Lung (tissue), 12 donors: ENCODE measurements around the gene TBRG4. TPM values are rescaled to one million over a fixed set of nuclear protein-coding genes. Genes with fewer than 3 reads are reported as not detected.

Source experiments
- ATAC-seq: fragments of 200-7000 bp; cut with Tn5 transposase; one replicate; pipeline ENCODE4 v1.9.1; 2020; ENCODE audit warnings: moderate number of reproducible peaks; ENCODE audit not compliant: insufficient read depth, low FRiP score
- DNase-seq, 3 donors: peaks; one replicate each; pipeline ENCODE4 v3.0.0-alpha.2; 2013 to 2017
- H3K27ac ChIP-seq, 2 donors: one replicate each; pipeline ENCODE4 v1.5.1; 2013; ENCODE audit warnings: mild to moderate bottlenecking in 2 of 2, moderate library complexity in 2 of 2, control low read depth in 1 of 2, inconsistent platforms in 1 of 2, low read depth in 1 of 2, low read length in 1 of 2
- H3K27me3 ChIP-seq, 3 donors: one replicate each; pipeline ENCODE4 v1.5.1; 2013; ENCODE audit warnings: low read length in 2 of 3; ENCODE audit not compliant: control insufficient read depth in 3 of 3, insufficient read depth in 3 of 3
- H3K36me3 ChIP-seq, 4 donors: one replicate each; pipeline ENCODE4 v1.5.1; 2013; ENCODE audit warnings: low read length in 4 of 4, mild to moderate bottlenecking in 1 of 4, moderate library complexity in 1 of 4; ENCODE audit not compliant: control insufficient read depth in 4 of 4, insufficient read depth in 4 of 4
- H3K4me1 ChIP-seq, 5 donors: one replicate each; pipeline ENCODE4 v1.5.1; 2013; ENCODE audit warnings: low read length in 5 of 5, mild to moderate bottlenecking in 2 of 5, moderate library complexity in 1 of 5; ENCODE audit not compliant: control insufficient read depth in 5 of 5, insufficient read depth in 5 of 5
- H3K4me3 ChIP-seq: one replicate; pipeline ENCODE4 v1.5.1; 2013; ENCODE audit warnings: mild to moderate bottlenecking, control low read depth, moderate library complexity
- H3K9ac ChIP-seq, 2 donors: one replicate each; pipeline ENCODE4 v1.5.1; 2013; ENCODE audit warnings: low read length in 2 of 2, control low read depth in 1 of 2; ENCODE audit not compliant: insufficient read depth in 1 of 2
- H3K9me3 ChIP-seq, 4 donors: one replicate each; pipeline ENCODE4 v1.5.1; 2013; ENCODE audit warnings: low read length in 3 of 4, mild to moderate bottlenecking in 1 of 4, moderate library complexity in 1 of 4; ENCODE audit not compliant: control insufficient read depth in 4 of 4, insufficient read depth in 3 of 4
- WGBS, 2 donors: extraction: QIAGEN DNeasy Blood & Tissue Kit; methylation state at CpG; one replicate each; pipeline ENCODE4 v1.1.7; 2013; 5-methylcytosine and 5-hydroxymethylcytosine counted together
- polyA plus RNA-seq, 2 donors: library from polyadenylated mRNA; stranded (reverse); fragments of 200-250 nt; gene quantifications; one replicate each; pipeline ENCODE4 v1.2.1, GENCODE V29; 2013
- total RNA-seq, 2 donors: library from RNA; depleted of rRNA in 1 of 2; stranded (reverse); fragments of >200 nt in 1 of 2; gene quantifications; one replicate each; pipeline ENCODE4 v1.2.1, GENCODE V29; 2014 to 2021
- TF ChIP-seq, protein P1 (sequence below): IDR thresholded peaks from 2 replicates; pipeline ENCODE4 v1.5.1; 2012; ENCODE audit warnings: mild to moderate bottlenecking; ENCODE audit errors: control extremely low read depth, extremely low read depth
- donor health status: control.
- donor health status: control.
- donor health status: Bipolar disorder and iron deficiency.
- donor health status: healthy.
- donor health status: DM: yes; HTN: yes; CAD: no.

TBRG4 gene
- total and polyA plus RNA-seq, 4 donors, result 32.2 to 65.6 (median 46.9) TPM

DNA sequence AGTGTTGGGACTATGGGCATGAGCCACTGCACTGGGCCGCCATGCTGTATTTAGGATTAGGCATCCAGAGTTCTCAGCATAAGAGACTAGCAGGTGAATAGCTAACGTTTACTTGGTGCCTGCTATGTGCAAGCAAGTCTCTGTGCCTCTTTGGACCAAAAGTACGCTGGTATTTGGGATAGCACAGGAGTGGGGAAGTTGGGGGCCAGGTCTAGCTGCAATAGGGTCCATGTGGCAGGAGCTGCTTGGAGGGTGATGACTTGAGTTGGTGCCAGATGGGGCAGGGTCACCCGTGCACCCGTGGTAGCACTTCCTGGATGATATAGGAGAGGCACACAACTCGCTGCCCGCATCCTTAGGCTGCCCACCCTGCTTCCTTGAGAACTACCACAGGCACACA lies 45.1 kb downstream of the TBRG4 start:
- no peak for DNase-seq

DNA sequence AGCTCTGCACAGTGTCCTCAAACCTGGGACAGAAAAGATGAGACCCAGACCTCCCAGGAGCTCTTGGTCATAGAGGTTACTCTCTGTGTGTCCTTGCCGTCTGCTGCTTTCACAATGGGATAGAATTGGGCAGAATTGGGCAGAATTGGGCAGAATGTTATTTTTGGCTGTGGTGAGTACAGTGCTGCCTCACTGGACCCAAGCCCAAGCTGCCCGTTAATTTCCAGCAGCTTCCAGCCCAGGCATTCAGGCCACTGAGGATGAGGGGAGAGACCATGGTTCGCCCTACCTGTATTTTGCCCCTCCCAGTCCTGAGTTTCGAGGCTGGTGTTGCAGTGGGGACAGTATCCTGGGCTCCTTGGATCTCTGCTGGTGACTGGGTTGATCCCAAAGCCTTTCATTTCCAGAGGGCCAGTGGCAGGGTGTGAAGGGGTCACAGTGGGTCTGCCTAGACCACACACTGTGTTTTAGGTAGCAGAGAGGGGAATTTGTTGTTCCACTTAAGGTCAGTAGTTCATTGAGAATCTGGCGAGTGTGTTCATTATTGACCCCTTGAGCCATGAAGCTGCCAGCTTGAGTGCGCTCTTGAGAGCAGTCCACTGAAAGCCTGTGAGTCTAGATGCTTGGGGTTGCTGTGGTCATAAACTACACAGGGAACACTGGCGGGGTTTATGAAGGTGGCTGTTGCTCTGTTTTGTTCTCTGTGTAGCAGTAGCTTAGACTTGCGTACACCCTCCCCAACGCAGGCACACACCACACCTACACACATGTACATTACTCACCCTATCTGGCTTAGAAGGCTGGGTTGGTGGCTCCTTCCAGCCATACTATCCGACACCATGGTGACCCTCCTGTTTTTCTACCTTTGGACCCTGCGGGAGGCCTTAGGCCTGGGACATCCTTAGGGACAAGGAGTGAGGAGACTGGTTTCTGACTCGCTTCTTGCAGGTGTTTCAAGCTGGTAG lies 46.2 kb downstream of the TBRG4 start:
- Histone ChIP-seq H3K4me1 (peaks cover 0 to 3% (median 0%) of the 10 kb centered on the region in 5 donors), H3K4me3 (no peak overlapping the region), H3K9me3 (peaks cover 0 to 2% (median 0%) of the 10 kb centered on the region in 4 donors), H3K27ac (no peak overlapping the region), H3K27me3 (no peaks in the 10 kb centered on the region), H3K36me3 (peaks cover 0 to 47% (median 26%) of the 10 kb centered on the region in 4 donors), H3K9ac (no peak overlapping the region)
- ATAC-seq (no peak), DNase-seq (no peak)
- TF ChIP-seq, protein P1, sequence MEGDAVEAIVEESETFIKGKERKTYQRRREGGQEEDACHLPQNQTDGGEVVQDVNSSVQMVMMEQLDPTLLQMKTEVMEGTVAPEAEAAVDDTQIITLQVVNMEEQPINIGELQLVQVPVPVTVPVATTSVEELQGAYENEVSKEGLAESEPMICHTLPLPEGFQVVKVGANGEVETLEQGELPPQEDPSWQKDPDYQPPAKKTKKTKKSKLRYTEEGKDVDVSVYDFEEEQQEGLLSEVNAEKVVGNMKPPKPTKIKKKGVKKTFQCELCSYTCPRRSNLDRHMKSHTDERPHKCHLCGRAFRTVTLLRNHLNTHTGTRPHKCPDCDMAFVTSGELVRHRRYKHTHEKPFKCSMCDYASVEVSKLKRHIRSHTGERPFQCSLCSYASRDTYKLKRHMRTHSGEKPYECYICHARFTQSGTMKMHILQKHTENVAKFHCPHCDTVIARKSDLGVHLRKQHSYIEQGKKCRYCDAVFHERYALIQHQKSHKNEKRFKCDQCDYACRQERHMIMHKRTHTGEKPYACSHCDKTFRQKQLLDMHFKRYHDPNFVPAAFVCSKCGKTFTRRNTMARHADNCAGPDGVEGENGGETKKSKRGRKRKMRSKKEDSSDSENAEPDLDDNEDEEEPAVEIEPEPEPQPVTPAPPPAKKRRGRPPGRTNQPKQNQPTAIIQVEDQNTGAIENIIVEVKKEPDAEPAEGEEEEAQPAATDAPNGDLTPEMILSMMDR, result no peak
- 86 to 95% methylated on average over 12 of the region's 12 CpGs for WGBS, 2 donors

More for the DNA sequence above, 45.1 kb downstream of the TBRG4 start:
- no peaks in the 10 kb centered on the region for H3K27me3 ChIP-seq
- no peak overlapping the region for H3K27ac ChIP-seq
- TF ChIP-seq, protein P1, result no peak
- WGBS, 2 donors, result 76 to 78% methylated on average over 7 of the region's 7 CpGs
- H3K36me3 ChIP-seq, result peaks cover 0 to 47% (median 26%) of the 10 kb centered on the region in 4 donors
- no peak overlapping the region for H3K4me3 ChIP-seq
- ATAC-seq, result no peak
- H3K4me1 ChIP-seq, result peaks cover 0 to 3% (median 0%) of the 10 kb centered on the region in 5 donors
- peaks cover 0 to 2% (median 0%) of the 10 kb centered on the region in 4 donors for H3K9me3 ChIP-seq
- H3K9ac ChIP-seq, result no peak overlapping the region

DNA sequence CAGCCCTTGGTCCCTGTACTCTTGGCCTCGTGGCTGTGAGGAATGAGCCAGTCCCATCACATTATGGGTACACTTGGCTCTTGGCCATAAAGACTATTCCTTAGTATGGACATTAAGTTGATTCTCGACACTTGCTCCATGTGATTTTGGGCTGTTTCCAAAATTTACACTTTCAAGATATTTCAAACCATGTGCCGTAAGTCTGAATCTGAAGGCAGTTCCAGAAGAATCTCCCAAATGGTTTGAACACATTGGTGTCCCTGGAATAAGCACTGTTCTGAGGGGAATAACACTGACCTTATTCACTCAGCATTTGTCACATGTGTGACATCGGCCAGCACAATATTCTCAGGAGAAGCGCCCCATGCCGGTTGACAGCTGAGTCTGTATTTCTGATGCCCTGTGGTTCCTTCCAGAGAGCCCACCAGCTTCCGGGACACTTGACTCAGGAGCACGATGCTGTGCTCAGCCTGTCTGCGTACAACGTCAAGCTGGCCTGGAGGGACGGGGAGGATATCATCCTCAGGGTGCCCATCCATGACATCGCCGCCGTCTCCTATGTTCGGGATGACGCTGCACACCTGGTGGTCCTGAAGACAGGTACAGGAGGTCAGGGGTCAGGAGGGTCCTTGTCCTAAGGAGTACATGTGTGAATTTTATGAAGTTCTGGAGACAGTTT lies 47.3 kb downstream of the TBRG4 start:
- DNase-seq (no peak), ATAC-seq (no peak)
- Histone ChIP-seq H3K4me1 (peaks cover 0 to 3% (median 0%) of the 10 kb centered on the region in 5 donors), H3K36me3 (peaks cover 0 to 37% (median 22%) of the 10 kb centered on the region in 4 donors), H3K9ac (no peak overlapping the region), H3K27me3 (no peaks in the 10 kb centered on the region), H3K9me3 (peaks cover 0 to 2% (median 0%) of the 10 kb centered on the region in 4 donors), H3K27ac (no peak overlapping the region), H3K4me3 (no peak overlapping the region)
- TF ChIP-seq, protein P1, result no peak
- 90 to 96% methylated on average over 16 of the region's 16 CpGs for WGBS, 2 donors
